K562 (cell line): Measurements from ENCODE around the gene RPL11. TPM values are rescaled to one million over a fixed set of nuclear protein-coding genes. Genes with fewer than 3 reads are reported as not detected.
A peak's percentile ranks its signal among the peaks of the same experiment; 100 is the strongest.

Experiments
- ATAC-seq: fragments of 200-7000 bp; cut with Tn5 transposase; 3 replicates; pipeline ENCODE4 v1.9.1; 2020; ENCODE audit warnings: moderate library complexity
- BruUV-seq: library from RNA; stranded (reverse); fragments of 400-500 nt; replicated peaks from 2 replicates; lab custom pipeline; 2021; lab: Mats Ljungman, UMichigan
- CTCF ChIA-PET: fragments of 300-600 bp; formaldehyde crosslinking; extraction: SDS; loops from one replicate; lab custom pipeline; 2021; ENCODE audit warnings: low intra/inter-chr PET ratio; lab: Yijun Ruan, JAX
- POLR2A ChIA-PET: fragments of 300-600, 350-650 bp; sonication (Branson Sonifier 250); formaldehyde crosslinking; extraction: SDS; loops from one replicate; lab custom pipeline; 2021; ENCODE audit warnings: antibody characterized with exemption, inconsistent platforms; lab: Yijun Ruan, JAX
- DNase-seq, 4 experiments: peaks; one replicate each; pipeline versions ENCODE4 v3.0.0 to v3.0.0-alpha.2; 2011 to 2018; ENCODE audit warnings: low spot score in 3 of 4, mixed read lengths in 3 of 4; ENCODE audit errors: extremely low read depth in 1 of 4
- FAIRE-seq: peaks from 2 replicates; lab custom pipeline; 2011; peaks lifted over from hg19 to GRCh38; lab: Jason Lieb, UNC
- H2AFZ ChIP-seq: 2 replicates; pipeline ENCODE4 v1.6.0; 2011; ENCODE audit warnings: low read depth, low read length, control low read depth, inconsistent platforms
- H3K27ac ChIP-seq: fragments of 200-600 bp; 3 replicates; pipeline ENCODE4 v1.8.0; 2011; ENCODE audit warnings: low read depth, mild to moderate bottlenecking, control low read depth, inconsistent platforms, low read length, moderate library complexity, mixed read lengths; ENCODE audit errors: extremely low read depth
- H3K27me3 ChIP-seq, 2 experiments: fragments of 300-600 bp in 1 of 2; 2 replicates in 1 of 2; 3 replicates in 1 of 2; pipeline versions ENCODE4 v1.6.0 to v1.8.0; 2011; ENCODE audit warnings: inconsistent platforms in 2 of 2, low read length in 2 of 2, mild to moderate bottlenecking in 1 of 2, mixed read lengths in 1 of 2, moderate library complexity in 1 of 2; ENCODE audit not compliant: control insufficient read depth in 2 of 2, insufficient read depth in 2 of 2
- H3K36me3 ChIP-seq: fragments of 300-600 bp; 3 replicates; pipeline ENCODE4 v1.8.0; 2011; ENCODE audit warnings: mild to moderate bottlenecking, low read length, inconsistent platforms; ENCODE audit not compliant: control insufficient read depth, insufficient read depth
- H3K4me1 ChIP-seq, 2 experiments: fragments of 200-600 bp in 1 of 2; replicated peaks in 1 of 2; 2 replicates in 1 of 2; 3 replicates in 1 of 2; pipeline versions ENCODE4 v1.5.1 to v1.8.0; 2011; ENCODE audit warnings: inconsistent platforms in 2 of 2, low read length in 2 of 2, mild to moderate bottlenecking in 1 of 2, mixed read lengths in 1 of 2, moderate library complexity in 1 of 2; ENCODE audit not compliant: control insufficient read depth in 2 of 2, insufficient read depth in 2 of 2
- H3K4me2 ChIP-seq: 2 replicates; pipeline ENCODE4 v1.6.1; 2011; ENCODE audit warnings: low read length, control low read depth, inconsistent platforms, mixed read lengths; ENCODE audit not compliant: insufficient read depth
- H3K4me3 ChIP-seq: fragments of 200-600 bp; sonication (generic), shearing (Covaris generic); 2 replicates; pipeline ENCODE4 v1.5.1; 2016; ENCODE audit warnings: control low read depth, inconsistent platforms
- H3K79me2 ChIP-seq: fragments of 200-600 bp; 3 replicates; pipeline ENCODE4 v1.8.0; 2011; ENCODE audit warnings: low read length, inconsistent platforms; ENCODE audit not compliant: control insufficient read depth, insufficient read depth
- H3K9ac ChIP-seq, 2 experiments: 2 replicates each; pipeline versions ENCODE4 v1.6.0 to v1.6.1; 2011; ENCODE audit warnings: low read depth in 2 of 2, low read length in 2 of 2, control low read depth in 1 of 2, inconsistent platforms in 1 of 2, mild to moderate bottlenecking in 1 of 2, mixed read lengths in 1 of 2; ENCODE audit not compliant: insufficient read depth in 1 of 2
- H3K9me1 ChIP-seq: one replicate; pipeline ENCODE4 v1.6.0; 2011; ENCODE audit warnings: inconsistent platforms, mild to moderate bottlenecking, low read length, moderate library complexity; ENCODE audit not compliant: control insufficient read depth, insufficient read depth
- H3K9me3 ChIP-seq: replicated peaks from 2 replicates; pipeline ENCODE4 v1.5.1; 2011; ENCODE audit warnings: low read depth, low read length, inconsistent platforms; ENCODE audit not compliant: control insufficient read depth, insufficient read depth
- H4K20me1 ChIP-seq: replicated peaks from 2 replicates; pipeline ENCODE4 v1.6.1; 2011; ENCODE audit warnings: low read length, inconsistent platforms, mixed read lengths; ENCODE audit not compliant: control insufficient read depth, insufficient read depth
- DPF2 ChIP-seq: fragments of 450-650 bp; IDR thresholded peaks from 2 replicates; pipeline ENCODE4 v1.6.1; 2016
- ELF1 ChIP-seq: fragments of 200-800 bp; sonication (Bioruptor generic); IDR thresholded peaks from 2 replicates; pipeline ENCODE4 v1.6.1; 2016; ENCODE audit warnings: missing genetic modification characterization, missing compliant biosample characterization
- MAZ ChIP-seq, 2 experiments: fragments of 450-650 bp in 1 of 2; sonication (generic) in 1 of 2; formaldehyde crosslinking; IDR thresholded peaks in 1 of 2; conservative IDR thresholded peaks in 1 of 2; 2 replicates each; pipeline versions ENCODE4 v1.4.0 to v1.5.0; 2020; ENCODE audit warnings: mild to moderate bottlenecking in 1 of 2, missing genetic modification reagents in 1 of 2
- TEAD1 ChIP-seq, 2 experiments: fragments of 450-650 bp in 1 of 2; sonication (generic) in 1 of 2; formaldehyde crosslinking; IDR thresholded peaks; 2 replicates each; pipeline versions ENCODE4 v1.4.0 to v1.8.0; 2020 to 2022; ENCODE audit warnings: mild to moderate bottlenecking in 2 of 2, missing genetic modification reagents in 1 of 2
- ZNF384 ChIP-seq: IDR thresholded peaks from 2 replicates; pipeline ENCODE4 v1.6.1; 2012; ENCODE audit warnings: low read depth, low read length, improper control_type of control experiment
- WGBS: fragments of 100-300 bp; shearing (Covaris generic); methylation state at CpG from one replicate; pipeline ENCODE4 v1.1.6; 2016; ENCODE audit warnings: low coverage, mixed read lengths; ENCODE audit not compliant: insufficient coverage; ENCODE audit errors: missing lambda C conversion rate; 5-methylcytosine and 5-hydroxymethylcytosine counted together
- in situ Hi-C: fragments of 300-500 bp; cut with MboI; formaldehyde crosslinking; loops from 4 replicates; pipeline ENCODE4 v1.15.0; 2018; ENCODE audit warnings: inconsistent platforms, mixed read lengths
- intact Hi-C: fragments of 100-400 bp; cut with micrococcal nuclease; formaldehyde crosslinking; loops from 2 replicates; pipeline ENCODE4 v1.14.2; 2022
- polyA plus RNA-seq, 8 experiments: library from polyadenylated mRNA; depleted of rRNA in 4 of 8; stranded (reverse) in 5 of 8; unstranded in 3 of 8; fragments of >200 nt; fragmentation: Nextera tagmentation in 2 of 8; fragmentation: Illumina TruSeq in 1 of 8; extraction: Ambion mirVana in 2 of 8; extraction: Trizol in 1 of 8; gene quantifications; 2 replicates each; pipeline versions ENCODE4 v1.2.1 to v1.2.3, GENCODE V29; 2011 to 2014; ENCODE audit warnings: inconsistent platforms in 1 of 8, missing spikeins in 1 of 8
- total RNA-seq, 7 experiments: library from RNA; depleted of rRNA in 6 of 7; stranded (reverse); fragments of >200 nt in 6 of 7; fragmentation: Illumina TruSeq in 2 of 7; extraction: Trizol in 2 of 7; gene quantifications; 2 replicates each; pipeline versions ENCODE4 v1.2.1 to v1.2.3, GENCODE V29; 2011 to 2021; ENCODE audit warnings: low replicate concordance in 1 of 7
- TF ChIP-seq, protein P1 (sequence below): fragments of 250-450 bp; sonication (Bioruptor Pico); IDR thresholded peaks from 2 replicates; pipeline ENCODE4 v1.9.0; 2021; ENCODE audit warnings: mild to moderate bottlenecking
- TF ChIP-seq, protein P2 (sequence below), 2 experiments: fragments of 450-650 bp; formaldehyde crosslinking in 1 of 2; IDR thresholded peaks; 2 replicates each; pipeline versions ENCODE4 v1.4.0 to v1.6.1; 2014 to 2020; ENCODE audit warnings: mild to moderate bottlenecking in 2 of 2, borderline replicate concordance in 1 of 2, low read depth in 1 of 2
- TF ChIP-seq, protein P3 (sequence below), 3 experiments: IDR thresholded peaks in 2 of 3; conservative IDR thresholded peaks in 1 of 3; 2 replicates each; pipeline ENCODE4 v1.5.1; 2011 to 2012; ENCODE audit warnings: low read length in 3 of 3, mild to moderate bottlenecking in 3 of 3, control low read depth in 2 of 3, improper control_type of control experiment in 1 of 3, inconsistent platforms in 1 of 3, low read depth in 1 of 3, mixed read lengths in 1 of 3, moderate library complexity in 1 of 3; ENCODE audit not compliant: insufficient read depth in 2 of 3

RPL11 gene
- total and polyA plus RNA-seq, 9 of the 15 experiments (the other 6 are each of a cell fraction or from before 2014, with no cell fraction given) = 1,781 to 4,526 (median 3,111) TPM

DNA sequence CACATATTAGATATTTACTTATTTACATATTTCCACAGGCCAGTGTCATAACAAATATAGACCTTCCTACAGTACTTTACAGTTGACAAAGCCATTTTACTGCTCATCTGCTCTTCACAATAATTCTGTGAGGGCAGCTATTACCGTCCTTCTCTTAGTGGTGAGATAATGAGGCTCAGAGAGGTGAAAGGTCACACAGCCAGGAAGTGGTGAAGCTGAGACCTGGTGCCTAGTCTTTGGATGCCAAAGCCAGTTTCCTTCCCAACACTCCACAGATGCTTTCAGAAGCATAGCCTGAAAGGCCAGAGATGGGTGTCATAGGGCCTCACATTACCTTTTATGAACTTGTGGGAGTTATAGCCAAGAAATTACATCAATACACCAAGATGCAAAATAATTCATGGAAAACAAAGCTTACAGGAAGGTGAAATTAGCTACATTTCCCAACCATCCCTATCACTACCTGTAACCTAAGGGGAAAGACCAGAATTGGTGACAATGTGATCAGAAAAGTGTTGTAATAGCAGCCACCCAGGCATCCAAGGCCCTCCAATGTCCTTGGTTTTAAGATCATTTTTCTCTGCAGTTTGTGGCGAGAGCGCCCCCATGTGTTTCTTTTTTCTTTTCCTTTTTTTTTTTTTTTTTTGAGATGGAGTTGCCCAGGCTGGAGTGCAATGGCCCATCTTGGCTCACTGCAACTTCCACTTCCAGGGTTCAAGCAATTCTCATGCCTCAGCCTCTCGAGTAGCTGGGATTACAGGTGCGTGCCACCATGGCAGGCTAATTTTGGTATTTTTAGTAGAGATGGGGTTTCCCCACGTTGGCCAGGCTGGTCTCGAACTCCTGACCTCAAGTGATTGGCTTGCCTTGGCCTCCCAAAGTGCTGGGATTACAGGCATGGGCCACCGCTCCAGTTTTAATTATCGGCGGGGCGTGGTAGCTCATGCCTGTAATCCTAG lies 26.5 kb upstream of the RPL11 start:
- H3K4me2 ChIP-seq = no peak overlapping the region
- WGBS = 15% methylated on average over 11 of the region's 11 CpGs
- intact Hi-C loops = loop anchor here (1.0 to 2.0 kb wide), 2 partner anchors 30 to 121 kb away; no protein-coding TSS in a partner anchor
- in situ Hi-C loops = no loop called here
- H3K27ac ChIP-seq = no peak overlapping the region
- H3K36me3 ChIP-seq = no peaks in the 10 kb centered on the region
- FAIRE-seq (peak; percentile 92), DNase-seq (peak in 2 of 4 experiments; percentile 55 to 62), ATAC-seq (peak; percentile 80)
- H3K4me1 ChIP-seq = peaks cover 0 to 4% of the 10 kb centered on the region in 2 experiments; a peak in 2 of 5 replicates
- H3K9me1 ChIP-seq = no peaks in the 10 kb centered on the region
- H3K4me3 ChIP-seq = no peak overlapping the region
- ChIA-PET CTCF (interaction anchor here (0.5 to 2.4 kb wide), 9 partner anchors 26 to 582 kb away, joined by 3 to 52 read pairs (median 6); partner anchors contain the start of gene E2F2), POLR2A (interaction anchor here (0.7 to 1.9 kb wide), 3 partner anchors 21 to 151 kb away, joined by 4 to 6 read pairs (median 4); partner anchors contain the start of gene RPL11)
- H3K27me3 ChIP-seq = peaks cover 4 to 18% of the 10 kb centered on the region in 2 experiments
- H3K79me2 ChIP-seq = no peaks in the 10 kb centered on the region
- no peak overlapping the region for H3K9ac ChIP-seq
- H2AFZ ChIP-seq = peak overlapping the region; percentile 50; the same call in 1 of the 2 replicates
- no peaks in the 10 kb centered on the region for H3K9me3 ChIP-seq
- H4K20me1 ChIP-seq = no peaks in the 10 kb centered on the region
- BruUV-seq = no TSS peak
- TF ChIP-seq, protein P1, sequence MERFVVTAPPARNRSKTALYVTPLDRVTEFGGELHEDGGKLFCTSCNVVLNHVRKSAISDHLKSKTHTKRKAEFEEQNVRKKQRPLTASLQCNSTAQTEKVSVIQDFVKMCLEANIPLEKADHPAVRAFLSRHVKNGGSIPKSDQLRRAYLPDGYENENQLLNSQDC (CRISPR knock-in tag) = no peak
- TF ChIP-seq, protein P2, sequence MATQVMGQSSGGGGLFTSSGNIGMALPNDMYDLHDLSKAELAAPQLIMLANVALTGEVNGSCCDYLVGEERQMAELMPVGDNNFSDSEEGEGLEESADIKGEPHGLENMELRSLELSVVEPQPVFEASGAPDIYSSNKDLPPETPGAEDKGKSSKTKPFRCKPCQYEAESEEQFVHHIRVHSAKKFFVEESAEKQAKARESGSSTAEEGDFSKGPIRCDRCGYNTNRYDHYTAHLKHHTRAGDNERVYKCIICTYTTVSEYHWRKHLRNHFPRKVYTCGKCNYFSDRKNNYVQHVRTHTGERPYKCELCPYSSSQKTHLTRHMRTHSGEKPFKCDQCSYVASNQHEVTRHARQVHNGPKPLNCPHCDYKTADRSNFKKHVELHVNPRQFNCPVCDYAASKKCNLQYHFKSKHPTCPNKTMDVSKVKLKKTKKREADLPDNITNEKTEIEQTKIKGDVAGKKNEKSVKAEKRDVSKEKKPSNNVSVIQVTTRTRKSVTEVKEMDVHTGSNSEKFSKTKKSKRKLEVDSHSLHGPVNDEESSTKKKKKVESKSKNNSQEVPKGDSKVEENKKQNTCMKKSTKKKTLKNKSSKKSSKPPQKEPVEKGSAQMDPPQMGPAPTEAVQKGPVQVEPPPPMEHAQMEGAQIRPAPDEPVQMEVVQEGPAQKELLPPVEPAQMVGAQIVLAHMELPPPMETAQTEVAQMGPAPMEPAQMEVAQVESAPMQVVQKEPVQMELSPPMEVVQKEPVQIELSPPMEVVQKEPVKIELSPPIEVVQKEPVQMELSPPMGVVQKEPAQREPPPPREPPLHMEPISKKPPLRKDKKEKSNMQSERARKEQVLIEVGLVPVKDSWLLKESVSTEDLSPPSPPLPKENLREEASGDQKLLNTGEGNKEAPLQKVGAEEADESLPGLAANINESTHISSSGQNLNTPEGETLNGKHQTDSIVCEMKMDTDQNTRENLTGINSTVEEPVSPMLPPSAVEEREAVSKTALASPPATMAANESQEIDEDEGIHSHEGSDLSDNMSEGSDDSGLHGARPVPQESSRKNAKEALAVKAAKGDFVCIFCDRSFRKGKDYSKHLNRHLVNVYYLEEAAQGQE (IDR thresholded peaks at IDR 0.05; ENCODE audit: borderline replicate concordance) = peak; percentile 50; the same call in 1 of the 2 replicates
- TF ChIP-seq, protein P2 (CRISPR knock-in tag; IDR thresholded peaks at IDR 0.05; ENCODE audit: low read depth) = no peak
- TF ChIP-seq, protein P3, sequence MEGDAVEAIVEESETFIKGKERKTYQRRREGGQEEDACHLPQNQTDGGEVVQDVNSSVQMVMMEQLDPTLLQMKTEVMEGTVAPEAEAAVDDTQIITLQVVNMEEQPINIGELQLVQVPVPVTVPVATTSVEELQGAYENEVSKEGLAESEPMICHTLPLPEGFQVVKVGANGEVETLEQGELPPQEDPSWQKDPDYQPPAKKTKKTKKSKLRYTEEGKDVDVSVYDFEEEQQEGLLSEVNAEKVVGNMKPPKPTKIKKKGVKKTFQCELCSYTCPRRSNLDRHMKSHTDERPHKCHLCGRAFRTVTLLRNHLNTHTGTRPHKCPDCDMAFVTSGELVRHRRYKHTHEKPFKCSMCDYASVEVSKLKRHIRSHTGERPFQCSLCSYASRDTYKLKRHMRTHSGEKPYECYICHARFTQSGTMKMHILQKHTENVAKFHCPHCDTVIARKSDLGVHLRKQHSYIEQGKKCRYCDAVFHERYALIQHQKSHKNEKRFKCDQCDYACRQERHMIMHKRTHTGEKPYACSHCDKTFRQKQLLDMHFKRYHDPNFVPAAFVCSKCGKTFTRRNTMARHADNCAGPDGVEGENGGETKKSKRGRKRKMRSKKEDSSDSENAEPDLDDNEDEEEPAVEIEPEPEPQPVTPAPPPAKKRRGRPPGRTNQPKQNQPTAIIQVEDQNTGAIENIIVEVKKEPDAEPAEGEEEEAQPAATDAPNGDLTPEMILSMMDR (IDR thresholded peaks at IDR 0.05 in 2 of 3, conservative IDR thresholded peaks at IDR 0.05 in 1 of 3; ENCODE audit: insufficient read depth in 2 of 3, low read depth in 1 of 3, low read length in 3 of 3) = peak; percentile 65 to 72 (median 68)
- peak; percentile 44; the same call in 1 of the 2 replicates for TF ChIP-seq DPF2
- peak in 1 of 2 experiments; percentile 42; a peak in 2 of 4 replicates for TF ChIP-seq MAZ (CRISPR knock-in tag; conservative IDR thresholded peaks at IDR 0.05 in 1 of 2, IDR thresholded peaks at IDR 0.05 in 1 of 2)
- peak in 1 of 2 experiments; percentile 56; a peak in 1 of 4 replicates for TF ChIP-seq TEAD1 (CRISPR knock-in tag; IDR thresholded peaks at IDR 0.05)
- TF ChIP-seq ZNF384 = peak; percentile 98
- TF ChIP-seq ELF1 (tag) = peak; percentile 45; the same call in 1 of the 2 replicates
